ENCODE results near the gene FOXK2. TPM values are rescaled to one million over a fixed set of nuclear protein-coding genes. Genes with fewer than 3 reads are reported as not detected.

FOXK2 gene
- total RNA-seq, 2 donors from 2014 or later = 35.9 to 53.9 TPM

GRCh38 chr17:82644148-82644547 is 124.6 kb downstream of the FOXK2 start:
- DNase-seq (no peak), ATAC-seq (no peak)
- intact Hi-C loops (cut with DNase I) = no loop called here

DNA sequence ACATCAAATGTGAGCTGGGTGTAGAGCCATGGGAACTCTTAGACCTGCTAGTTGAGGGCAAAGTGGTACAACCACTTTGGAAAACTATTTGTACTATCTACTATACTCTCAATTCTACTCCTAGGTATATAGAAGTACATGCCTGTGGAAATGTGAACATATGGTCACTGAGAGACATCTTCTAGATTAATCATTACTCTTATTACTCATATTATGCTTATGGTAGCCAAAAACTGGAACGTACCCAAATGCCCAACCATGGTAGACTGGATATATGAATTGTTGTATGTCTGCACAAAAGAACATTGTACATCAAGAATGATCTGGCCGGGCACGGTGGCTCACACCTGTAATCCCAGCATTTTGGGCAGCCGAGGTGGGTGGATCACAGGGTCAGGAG is 126.0 kb downstream of the FOXK2 start:
- DNase-seq (no peak), ATAC-seq (no peak)
- intact Hi-C loops (cut with DNase I) = no loop called here

DNA sequence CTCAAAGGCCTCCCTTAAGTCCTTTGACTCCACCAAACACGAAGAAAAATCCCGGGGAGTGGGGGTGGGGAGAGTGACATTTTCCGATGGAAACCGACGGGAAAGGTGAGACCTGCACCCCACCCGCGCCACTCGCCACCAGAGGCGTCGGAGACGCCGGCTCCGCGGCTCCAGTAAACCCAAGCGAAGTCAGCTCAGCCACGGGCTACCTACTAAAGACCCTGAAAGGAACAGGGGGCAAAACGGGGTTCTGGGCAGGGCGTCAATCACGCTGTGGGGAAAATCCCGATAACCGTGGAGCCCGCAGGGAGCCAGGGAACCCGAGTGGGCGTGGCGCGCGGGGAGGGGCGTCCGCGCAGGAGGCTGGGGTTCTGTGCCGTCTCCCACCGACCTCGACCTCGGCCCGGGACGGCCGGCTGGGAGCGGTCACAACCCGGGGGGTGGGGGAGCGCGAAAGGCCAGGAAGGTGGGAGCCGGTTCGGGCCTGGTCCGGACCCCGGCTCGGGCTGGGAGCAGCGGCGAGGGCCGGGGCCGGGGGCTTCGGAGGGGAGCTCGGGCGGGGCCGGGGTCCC is 128.1 kb downstream of the FOXK2 start:
- intact Hi-C loops (cut with DNase I) = no loop called here
- ATAC-seq (peak; percentile 48 to 60), DNase-seq (peak; percentile 55)

DNA sequence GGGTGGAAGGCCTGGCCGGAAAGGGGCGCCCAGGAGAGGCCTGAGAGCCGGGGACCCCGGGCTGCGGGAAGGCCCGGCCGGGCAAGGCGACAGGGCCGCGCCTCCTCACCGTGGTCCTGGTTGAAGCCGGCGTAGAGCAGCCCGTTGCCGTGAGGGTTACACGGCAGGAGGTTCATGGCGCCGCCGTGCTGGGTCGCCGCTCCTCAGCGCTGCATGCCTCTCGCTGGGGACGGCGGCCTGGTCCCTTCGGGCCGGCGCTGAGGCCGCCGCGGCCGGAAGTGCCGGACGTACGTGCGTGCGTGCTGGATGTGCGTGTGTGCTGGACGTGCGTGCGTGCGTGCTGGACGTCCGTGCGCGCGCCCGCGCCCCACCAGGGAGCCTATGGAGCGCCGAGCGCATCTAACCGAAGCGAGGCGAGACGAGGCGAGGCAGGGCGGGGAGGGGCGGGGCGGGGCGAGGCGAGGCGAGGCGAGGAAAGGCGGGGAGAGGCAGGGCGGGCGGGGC is 128.7 kb downstream of the FOXK2 start, which contains the start of gene WDR45B:
Gene WDR45B, minus strand, starts transcription at position 280 of the 504 bp plus-strand sequence. Its CDS starts 104 bp downstream, at position 176.
- DNase-seq (peak; percentile 97), ATAC-seq (peak; percentile 97 to 98)
- intact Hi-C loops (cut with DNase I) = no loop called here

DNA sequence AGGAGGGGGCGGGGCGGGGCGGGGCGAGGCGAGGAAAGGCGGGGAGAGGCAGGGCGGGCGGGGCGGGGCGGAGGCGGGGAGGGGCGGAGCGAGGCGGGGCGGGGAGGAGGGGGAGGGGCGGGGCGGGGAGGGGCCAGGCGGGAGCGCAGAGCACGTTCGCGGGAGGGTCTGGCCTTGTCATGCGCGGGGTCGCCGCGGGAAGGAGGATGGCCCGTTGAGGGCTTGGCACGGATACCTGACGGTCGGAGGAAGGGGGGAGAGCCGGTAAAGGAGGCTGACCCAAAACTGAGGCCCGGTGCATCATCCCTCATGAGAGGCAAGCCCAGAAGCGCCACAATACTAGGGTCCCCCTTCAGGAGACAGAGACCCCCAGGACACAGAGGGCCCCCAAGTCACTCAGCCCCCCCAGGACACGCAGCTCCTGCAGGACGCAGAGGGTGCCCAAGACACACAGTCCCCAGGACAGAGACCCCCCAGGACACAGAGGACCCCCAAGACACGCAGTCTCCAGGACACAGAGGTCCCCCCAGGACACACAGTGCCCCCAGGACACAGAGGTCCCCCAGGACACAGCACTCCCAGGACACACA is 129.3 kb downstream of the FOXK2 start:
- intact Hi-C loops (cut with DNase I) = no loop called here
- ATAC-seq (peak; percentile 24 to 34), DNase-seq (peak; percentile 72)

DNA sequence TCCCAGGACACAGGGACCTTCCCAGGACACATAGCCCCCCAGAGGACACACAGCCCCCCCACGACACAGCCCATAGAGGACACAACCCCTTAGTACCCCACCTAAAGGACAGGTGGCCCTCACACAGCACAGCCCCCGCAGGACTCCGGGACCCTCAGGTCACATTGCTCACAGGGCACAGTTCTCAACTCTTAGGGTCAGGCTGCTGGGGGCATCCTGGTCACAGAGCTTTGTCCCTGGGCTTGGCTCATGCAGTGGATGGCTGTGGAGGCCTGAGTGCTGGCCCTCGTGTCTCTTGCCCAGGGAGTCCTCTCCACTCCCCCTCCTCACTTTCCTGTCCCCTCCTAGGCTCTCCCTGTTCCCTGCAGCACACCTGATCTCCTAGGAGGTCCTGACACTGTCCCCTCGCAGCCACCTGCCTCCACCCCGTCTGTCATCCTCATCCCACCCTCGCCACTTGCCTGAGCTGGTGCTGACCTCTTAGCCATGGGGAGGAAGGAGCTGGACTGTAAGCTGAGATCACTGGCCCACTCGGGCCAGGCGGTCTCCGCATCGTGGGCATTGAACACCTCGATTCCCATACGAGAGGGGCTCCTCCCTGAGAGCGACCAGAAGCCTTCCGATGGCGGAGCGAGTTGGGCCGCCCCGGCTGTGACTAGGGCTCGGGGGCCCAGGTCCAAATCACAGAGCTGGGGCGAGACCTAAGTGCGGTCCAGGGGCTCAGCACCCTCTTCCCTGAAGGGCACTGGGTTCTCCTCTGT is 130.1 kb downstream of the FOXK2 start:
- intact Hi-C loops (cut with DNase I) = no loop called here
- no peak for DNase-seq
- ATAC-seq = no peak

DNA sequence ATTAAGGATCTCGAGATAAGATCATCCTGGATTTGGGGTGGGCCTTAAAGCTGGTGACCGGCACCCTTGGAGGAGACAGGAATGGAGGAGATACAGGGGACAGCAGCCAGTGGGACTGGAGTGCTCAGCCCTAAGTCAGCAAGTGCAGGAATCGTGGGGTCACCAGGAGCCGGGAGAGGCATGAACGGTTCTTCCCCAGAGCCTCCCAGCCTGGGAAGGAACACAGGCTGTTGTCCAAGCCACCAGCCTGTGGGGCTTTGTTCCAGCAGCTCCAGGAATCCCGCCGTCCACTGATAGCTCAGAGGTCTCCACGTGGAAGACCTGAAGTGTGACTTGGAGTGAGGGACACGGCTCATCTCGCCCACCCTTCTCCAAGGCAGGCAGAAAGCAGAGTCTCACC is 131.2 kb downstream of the FOXK2 start:
- DNase-seq (no peak), ATAC-seq (no peak)
- intact Hi-C loops (cut with DNase I) = no loop called here

GRCh38 chr17:82653651-82654528 is 134.4 kb downstream of the FOXK2 start:
- intact Hi-C loops (cut with DNase I) = no loop called here
- no peak for DNase-seq
- no peak for ATAC-seq

Other genes starting within 250 kb of the FOXK2 start
- gene CSNK1D, start 246.0 kb upstream of the FOXK2 start, total RNA-seq = 10 to 100 TPM; 63.6 to 88.2 TPM
- gene CD7, start 202.1 kb upstream of the FOXK2 start, total RNA-seq = 1 to 10 TPM in 1 of 2 donors, under 1 TPM in 1; 0.60 to 1.8 TPM
- 10 to 100 TPM in 1 of 2 donors, 1 to 10 TPM in 1; 6.6 to 12.6 TPM for gene SECTM1, start 186.0 kb upstream of the FOXK2 start, total RNA-seq
- not detected for gene TEX19, start 160.5 kb upstream of the FOXK2 start, total RNA-seq
- gene UTS2R, start 148.0 kb upstream of the FOXK2 start, total RNA-seq = 1 to 10 TPM in 1 of 2 donors, under 1 TPM in 1; 0.32 to 1.4 TPM
- gene HEXD, start 101.4 kb upstream of the FOXK2 start, total RNA-seq = 10 to 100 TPM; 14.3 to 16.3 TPM
- gene OGFOD3, start 101.1 kb upstream of the FOXK2 start, total RNA-seq = 10 to 100 TPM; 27.2 to 32.0 TPM
- 10 to 100 TPM; 42.1 to 43.6 TPM for gene CYBC1, start 69.0 kb upstream of the FOXK2 start, total RNA-seq
- gene NARF, start 61.0 kb upstream of the FOXK2 start, total RNA-seq = 10 to 100 TPM; 63.7 to 65.9 TPM
- 10 to 100 TPM; 40.1 to 47.3 TPM for gene WDR45B, start 128.7 kb downstream of the FOXK2 start, total RNA-seq
- gene RAB40B, start 179.0 kb downstream of the FOXK2 start, total RNA-seq = 10 to 100 TPM; 12.8 to 16.7 TPM
- 10 to 100 TPM; 12.1 to 14.5 TPM for gene FN3KRP, start 197.0 kb downstream of the FOXK2 start, total RNA-seq
- gene FN3K, start 215.9 kb downstream of the FOXK2 start, total RNA-seq = 10 to 100 TPM; 49.9 to 62.9 TPM
- 10 to 100 TPM; 37.0 to 59.8 TPM for gene TBCD, start 232.3 kb downstream of the FOXK2 start, total RNA-seq